Uterus (tissue), 2 donors: ENCODE measurements around the gene IFI44.

Experiments used
- POLR2A ChIP-seq, 2 donors: fragments of 450-650 bp; IDR thresholded peaks; one replicate each; pipeline ENCODE4 v1.6.1; 2016; ENCODE audit warnings: antibody characterized with exemption in 2 of 2, mild to moderate bottlenecking in 1 of 2, moderate library complexity in 1 of 2
- TF ChIP-seq, protein P1 (sequence below), 4 experiments: fragments of 200-600 bp in 2 of 4; fragments of 450-650 bp in 2 of 4; sonication (generic) in 2 of 4; IDR thresholded peaks; one replicate each; pipeline ENCODE4 v1.5.1; 2016 to 2019; ENCODE audit warnings: antibody characterized with exemption in 4 of 4, mild to moderate bottlenecking in 2 of 4, moderate library complexity in 1 of 4

GRCh38 chr1:78668427-78668826 is 18.8 kb downstream of the IFI44 start:
- TF ChIP-seq, protein P1, sequence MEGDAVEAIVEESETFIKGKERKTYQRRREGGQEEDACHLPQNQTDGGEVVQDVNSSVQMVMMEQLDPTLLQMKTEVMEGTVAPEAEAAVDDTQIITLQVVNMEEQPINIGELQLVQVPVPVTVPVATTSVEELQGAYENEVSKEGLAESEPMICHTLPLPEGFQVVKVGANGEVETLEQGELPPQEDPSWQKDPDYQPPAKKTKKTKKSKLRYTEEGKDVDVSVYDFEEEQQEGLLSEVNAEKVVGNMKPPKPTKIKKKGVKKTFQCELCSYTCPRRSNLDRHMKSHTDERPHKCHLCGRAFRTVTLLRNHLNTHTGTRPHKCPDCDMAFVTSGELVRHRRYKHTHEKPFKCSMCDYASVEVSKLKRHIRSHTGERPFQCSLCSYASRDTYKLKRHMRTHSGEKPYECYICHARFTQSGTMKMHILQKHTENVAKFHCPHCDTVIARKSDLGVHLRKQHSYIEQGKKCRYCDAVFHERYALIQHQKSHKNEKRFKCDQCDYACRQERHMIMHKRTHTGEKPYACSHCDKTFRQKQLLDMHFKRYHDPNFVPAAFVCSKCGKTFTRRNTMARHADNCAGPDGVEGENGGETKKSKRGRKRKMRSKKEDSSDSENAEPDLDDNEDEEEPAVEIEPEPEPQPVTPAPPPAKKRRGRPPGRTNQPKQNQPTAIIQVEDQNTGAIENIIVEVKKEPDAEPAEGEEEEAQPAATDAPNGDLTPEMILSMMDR (IDR thresholded peaks at IDR 0.05): no peak
- TF ChIP-seq POLR2A (IDR thresholded peaks at IDR 0.05): no peak
